Stimulated activated naive CD8-positive, alpha-beta T cell treated with anti-CD3 and anti-CD28 coated beads, Interleukin-15, amount 100 ng/mL, for 72 hours (primary cell): ENCODE measurements around the gene RHOB.

Experiments
- ATAC-seq: fragments of 150-1000 bp; cut with Tn5 transposase; 2 replicates; pipeline ENCODE4 v1.10.0; 2021; ENCODE audit warnings: mild to moderate bottlenecking, moderate library complexity
- DNase-seq, 2 donors: peaks; one replicate each; pipeline ENCODE4 v3.0.0; 2021 to 2022
- H3K27ac Mint-ChIP-seq, 2 donors: one replicate each; pipeline ENCODE4 v1.8.0; 2022; ENCODE audit warnings: mild to moderate bottlenecking in 2 of 2, mixed read lengths in 2 of 2, moderate library complexity in 2 of 2
- H3K27me3 Mint-ChIP-seq: one replicate; pipeline ENCODE4 v1.8.0; 2022; ENCODE audit warnings: mixed read lengths
- H3K4me1 Mint-ChIP-seq: one replicate; pipeline ENCODE4 v1.8.0; 2022; ENCODE audit warnings: mild to moderate bottlenecking, mixed read lengths
- H3K4me3 Mint-ChIP-seq, 2 donors: one replicate each; pipeline ENCODE4 v1.8.0; 2022; ENCODE audit warnings: mild to moderate bottlenecking in 2 of 2, mixed read lengths in 2 of 2, moderate library complexity in 1 of 2
- H3K9me3 Mint-ChIP-seq, 2 donors: one replicate each; pipeline ENCODE4 v1.8.0; 2022; ENCODE audit warnings: mixed read lengths in 2 of 2

RHOB gene

DNA sequence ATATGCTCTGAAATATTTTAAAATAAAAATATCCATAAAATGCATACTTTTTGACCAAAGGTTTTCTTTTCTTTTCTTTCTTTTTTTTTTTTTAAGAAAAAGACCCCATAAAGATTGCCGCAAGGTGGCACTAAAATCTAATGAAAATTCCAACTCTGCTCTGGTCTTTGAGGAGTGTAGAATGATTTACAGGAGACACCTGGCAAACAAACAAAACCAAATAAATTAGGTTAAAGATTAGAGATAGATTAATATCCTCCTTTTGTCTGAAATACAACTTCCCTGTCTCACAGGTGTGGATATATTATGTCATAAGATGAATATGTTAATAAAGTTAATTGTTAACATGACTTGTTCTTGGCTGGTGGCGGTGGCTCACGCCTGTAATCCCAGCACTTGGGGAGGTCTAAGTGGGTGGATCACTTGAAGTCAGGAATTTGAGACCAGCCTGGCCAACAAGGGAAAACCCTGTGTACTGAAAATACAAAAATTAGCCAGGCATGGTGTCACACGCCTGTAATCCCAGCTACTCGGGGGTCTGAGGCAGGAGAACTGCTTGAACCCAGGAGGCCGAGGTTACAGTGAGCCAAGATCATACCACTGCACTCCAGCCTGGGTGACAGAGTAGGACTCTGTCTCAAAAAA lies 3.5 kb upstream of the RHOB start:
- Mint-ChIP-seq H3K4me3 (no peak overlapping the region), H3K9me3 (no peaks in the 10 kb centered on the region), H3K27ac (no peak overlapping the region), H3K27me3 (peaks cover 44% of the 10 kb centered on the region), H3K4me1 (peaks cover 14% of the 10 kb centered on the region)
- ATAC-seq (no peak), DNase-seq (no peak)

DNA sequence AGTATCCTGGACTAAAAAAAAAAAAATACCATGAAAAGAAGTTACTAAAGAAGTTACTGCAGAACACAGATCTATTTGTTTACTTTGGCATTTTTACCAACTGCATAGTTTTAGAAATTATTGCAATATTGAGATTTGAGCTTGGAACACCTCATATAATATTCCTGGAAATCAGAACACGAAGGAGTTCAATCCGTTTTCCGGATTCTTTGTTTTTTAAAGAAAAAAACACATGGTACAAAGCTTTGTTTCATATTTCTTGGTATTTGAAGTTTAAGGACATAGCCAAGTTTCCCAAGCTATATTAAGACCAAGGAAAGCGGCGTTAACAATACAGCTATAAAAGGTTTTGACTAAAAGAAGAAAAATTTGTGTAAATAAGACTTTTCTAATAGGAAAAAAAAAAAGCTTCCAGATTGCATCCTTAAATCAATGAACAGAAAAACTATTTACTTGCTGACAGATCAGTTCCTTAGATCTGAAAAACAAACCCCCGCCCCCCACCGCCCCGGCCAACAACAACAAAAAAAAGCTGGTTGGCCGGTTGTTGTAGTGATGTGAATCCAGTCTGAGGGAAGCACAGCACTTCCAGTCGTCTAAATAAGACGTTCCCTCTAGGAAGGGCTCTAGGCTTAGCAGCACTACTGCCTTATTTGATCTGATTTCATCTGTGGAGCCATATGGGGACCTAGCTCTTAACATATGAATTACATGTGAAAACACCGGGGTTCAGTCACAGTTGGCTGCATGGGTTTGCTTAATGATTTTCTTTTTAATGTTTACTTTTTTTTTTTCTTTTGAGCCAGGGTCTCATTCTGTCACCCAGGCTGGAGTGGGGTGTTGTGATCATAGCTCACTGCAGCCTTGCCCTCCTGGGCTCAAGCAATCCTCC lies 2.5 kb upstream of the RHOB start:
- no peak overlapping the region for H3K4me3 Mint-ChIP-seq
- peaks cover 14% of the 10 kb centered on the region for H3K4me1 Mint-ChIP-seq
- no peak overlapping the region for H3K27ac Mint-ChIP-seq
- DNase-seq (no peak), ATAC-seq (no peak)
- H3K27me3 Mint-ChIP-seq: peaks cover 37% of the 10 kb centered on the region
- H3K9me3 Mint-ChIP-seq: no peaks in the 10 kb centered on the region

DNA sequence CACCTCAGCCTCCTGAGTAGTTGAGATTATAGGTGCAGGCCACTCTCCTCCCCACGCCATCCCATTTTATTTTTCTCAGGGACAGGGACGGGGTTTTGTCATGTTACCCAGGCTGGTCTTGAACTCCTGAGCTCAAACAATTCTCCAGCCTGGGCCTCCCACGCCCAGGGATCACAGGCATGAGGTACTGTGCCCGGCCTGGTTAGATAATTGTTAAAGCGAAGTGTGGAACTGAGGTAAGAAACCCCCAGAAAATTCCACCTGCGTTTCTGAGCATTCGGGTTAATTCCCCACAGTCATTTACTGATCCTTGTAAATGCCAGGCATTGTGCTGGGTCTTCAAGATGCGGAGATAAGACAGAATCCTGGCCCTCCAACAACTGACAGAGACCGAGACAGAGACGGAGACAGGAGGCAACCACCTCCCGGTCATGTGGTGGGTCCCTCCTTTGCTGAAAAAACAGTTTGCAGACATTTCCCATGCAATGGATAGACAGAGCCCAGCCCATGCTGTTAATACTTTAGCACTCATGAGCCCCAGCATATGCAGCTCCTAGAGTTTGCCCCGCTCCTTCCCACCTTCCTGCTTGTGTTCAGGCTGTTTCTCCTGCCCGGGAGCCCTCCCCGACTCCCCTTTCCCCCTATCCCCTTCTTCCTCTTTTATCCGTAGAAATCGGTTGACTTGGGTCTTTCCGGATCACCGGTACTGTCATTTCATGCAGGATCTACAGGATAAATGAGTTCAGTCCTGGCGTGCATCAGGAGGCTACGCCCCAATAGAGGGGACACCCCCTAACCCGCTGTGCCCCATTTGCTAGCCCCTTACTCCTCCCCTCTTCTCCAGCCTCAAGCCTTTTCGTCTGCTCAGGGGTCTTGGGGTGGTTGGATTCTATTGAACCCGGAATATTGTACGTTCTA lies 1.6 kb upstream of the RHOB start:
- no peak overlapping the region for H3K4me3 Mint-ChIP-seq
- H3K9me3 Mint-ChIP-seq: no peaks in the 10 kb centered on the region
- no peak overlapping the region for H3K27ac Mint-ChIP-seq
- peaks cover 34% of the 10 kb centered on the region for H3K27me3 Mint-ChIP-seq
- DNase-seq (no peak), ATAC-seq (no peak)
- H3K4me1 Mint-ChIP-seq: peaks cover 9% of the 10 kb centered on the region

DNA sequence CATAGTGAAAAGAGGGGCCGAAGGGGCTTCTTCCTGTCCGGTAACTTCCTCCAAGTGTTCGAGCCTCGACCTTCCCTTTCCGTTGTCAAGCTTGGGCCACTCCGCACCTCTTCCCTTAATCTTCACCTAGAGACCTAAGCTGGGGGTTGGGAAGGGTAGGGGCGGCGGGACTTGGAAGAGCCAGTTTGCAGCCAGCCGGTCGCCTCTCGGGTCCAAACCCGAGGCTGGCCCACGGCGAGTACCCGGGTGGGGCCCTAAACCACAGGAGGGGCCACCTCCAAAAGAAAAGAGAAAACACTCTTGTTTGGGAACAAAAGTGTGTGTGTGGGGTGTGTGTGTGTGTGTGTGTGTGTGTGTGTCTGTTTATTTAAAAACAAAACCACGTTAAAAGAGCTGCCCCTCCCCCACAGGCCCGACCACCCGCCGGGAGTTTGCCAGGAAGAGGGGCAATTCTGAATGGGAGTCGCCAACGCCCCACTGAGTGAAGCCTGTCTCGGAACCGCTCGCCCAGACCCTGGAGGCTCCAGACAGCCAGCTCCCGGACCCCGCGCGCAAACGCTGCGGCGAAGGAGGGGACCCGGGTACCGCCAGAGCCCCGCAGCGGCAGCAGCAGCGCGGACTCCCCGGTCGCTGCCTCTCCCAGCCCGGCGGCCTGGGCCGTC lies 488 bp upstream of the RHOB start:
- peak overlapping the region; percentile 81 to 82 for H3K4me3 Mint-ChIP-seq
- H3K27me3 Mint-ChIP-seq: peaks cover 27% of the 10 kb centered on the region
- peaks cover 9% of the 10 kb centered on the region for H3K4me1 Mint-ChIP-seq
- H3K27ac Mint-ChIP-seq: no peak overlapping the region
- H3K9me3 Mint-ChIP-seq: no peaks in the 10 kb centered on the region
- DNase-seq (no peak), ATAC-seq (no peak)

DNA sequence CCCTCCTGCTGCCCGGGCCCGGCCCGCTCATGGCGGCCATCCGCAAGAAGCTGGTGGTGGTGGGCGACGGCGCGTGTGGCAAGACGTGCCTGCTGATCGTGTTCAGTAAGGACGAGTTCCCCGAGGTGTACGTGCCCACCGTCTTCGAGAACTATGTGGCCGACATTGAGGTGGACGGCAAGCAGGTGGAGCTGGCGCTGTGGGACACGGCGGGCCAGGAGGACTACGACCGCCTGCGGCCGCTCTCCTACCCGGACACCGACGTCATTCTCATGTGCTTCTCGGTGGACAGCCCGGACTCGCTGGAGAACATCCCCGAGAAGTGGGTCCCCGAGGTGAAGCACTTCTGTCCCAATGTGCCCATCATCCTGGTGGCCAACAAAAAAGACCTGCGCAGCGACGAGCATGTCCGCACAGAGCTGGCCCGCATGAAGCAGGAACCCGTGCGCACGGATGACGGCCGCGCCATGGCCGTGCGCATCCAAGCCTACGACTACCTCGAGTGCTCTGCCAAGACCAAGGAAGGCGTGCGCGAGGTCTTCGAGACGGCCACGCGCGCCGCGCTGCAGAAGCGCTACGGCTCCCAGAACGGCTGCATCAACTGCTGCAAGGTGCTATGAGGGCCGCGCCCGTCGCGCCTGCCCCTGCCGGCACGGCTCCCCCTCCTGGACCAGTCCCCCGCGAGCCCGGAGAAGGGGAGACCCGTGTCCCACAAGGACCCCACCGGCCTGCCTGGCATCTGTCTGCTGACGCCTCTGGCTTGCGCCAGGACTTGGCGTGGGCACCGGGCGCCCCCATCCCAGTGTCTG lies 767 bp downstream of the RHOB start:
- peaks cover 34% of the 10 kb centered on the region for H3K27me3 Mint-ChIP-seq
- H3K9me3 Mint-ChIP-seq: no peaks in the 10 kb centered on the region
- ATAC-seq (peak; percentile 14), DNase-seq (peak; percentile 40 to 46)
- H3K4me3 Mint-ChIP-seq: peak overlapping the region; percentile 70 to 83
- H3K27ac Mint-ChIP-seq: peak overlapping the region; percentile 49 to 92
- peaks cover 9% of the 10 kb centered on the region for H3K4me1 Mint-ChIP-seq

DNA sequence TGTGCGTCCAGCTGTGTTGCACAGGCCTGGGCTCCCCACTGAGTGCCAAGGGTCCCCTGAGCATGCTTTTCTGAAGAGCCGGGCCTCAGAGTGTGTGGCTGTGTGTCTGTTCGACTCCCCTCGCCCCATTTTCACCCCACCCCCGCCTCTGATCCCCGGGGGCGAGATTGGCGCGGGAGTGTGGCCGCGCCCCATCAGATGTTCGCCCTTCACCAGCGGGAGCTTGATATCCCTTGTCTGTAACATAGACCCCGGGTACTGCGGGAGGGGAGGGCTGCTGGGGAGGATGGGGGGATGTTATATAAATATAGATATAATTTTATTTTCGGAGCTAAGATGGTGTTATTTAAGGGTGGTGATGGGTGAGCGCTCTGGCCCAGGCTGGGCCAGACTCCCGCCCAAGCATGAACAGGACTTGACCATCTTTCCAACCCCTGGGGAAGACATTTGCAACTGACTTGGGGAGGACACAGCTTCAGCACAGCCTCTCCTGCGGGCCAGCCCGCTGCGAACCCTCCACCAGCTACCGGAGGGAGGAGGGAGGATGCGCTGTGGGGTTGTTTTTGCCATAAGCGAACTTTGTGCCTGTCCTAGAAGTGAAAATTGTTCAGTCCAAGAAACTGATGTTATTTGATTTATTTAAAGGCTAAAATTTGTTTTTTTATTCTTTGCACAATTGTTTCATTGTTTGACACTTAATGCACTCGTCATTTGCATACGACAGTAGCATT lies 1.5 kb downstream of the RHOB start:
- Mint-ChIP-seq H3K4me1 (peaks cover 9% of the 10 kb centered on the region), H3K27me3 (peaks cover 41% of the 10 kb centered on the region), H3K9me3 (no peaks in the 10 kb centered on the region), H3K27ac (no peak overlapping the region), H3K4me3 (peak overlapping the region; percentile 70 to 83)
- ATAC-seq (no peak), DNase-seq (no peak)

DNA sequence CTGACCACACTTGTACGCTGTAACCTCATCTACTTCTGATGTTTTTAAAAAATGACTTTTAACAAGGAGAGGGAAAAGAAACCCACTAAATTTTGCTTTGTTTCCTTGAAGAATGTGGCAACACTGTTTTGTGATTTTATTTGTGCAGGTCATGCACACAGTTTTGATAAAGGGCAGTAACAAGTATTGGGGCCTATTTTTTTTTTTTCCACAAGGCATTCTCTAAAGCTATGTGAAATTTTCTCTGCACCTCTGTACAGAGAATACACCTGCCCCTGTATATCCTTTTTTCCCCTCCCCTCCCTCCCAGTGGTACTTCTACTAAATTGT lies 2.1 kb downstream of the RHOB start:
- no peaks in the 10 kb centered on the region for H3K9me3 Mint-ChIP-seq
- H3K27ac Mint-ChIP-seq: no peak overlapping the region
- H3K4me3 Mint-ChIP-seq: peak overlapping the region in 1 of 2 donors; percentile 22
- DNase-seq: no peak
- no peak for ATAC-seq
- H3K27me3 Mint-ChIP-seq: peaks cover 44% of the 10 kb centered on the region
- H3K4me1 Mint-ChIP-seq: peaks cover 9% of the 10 kb centered on the region

DNA sequence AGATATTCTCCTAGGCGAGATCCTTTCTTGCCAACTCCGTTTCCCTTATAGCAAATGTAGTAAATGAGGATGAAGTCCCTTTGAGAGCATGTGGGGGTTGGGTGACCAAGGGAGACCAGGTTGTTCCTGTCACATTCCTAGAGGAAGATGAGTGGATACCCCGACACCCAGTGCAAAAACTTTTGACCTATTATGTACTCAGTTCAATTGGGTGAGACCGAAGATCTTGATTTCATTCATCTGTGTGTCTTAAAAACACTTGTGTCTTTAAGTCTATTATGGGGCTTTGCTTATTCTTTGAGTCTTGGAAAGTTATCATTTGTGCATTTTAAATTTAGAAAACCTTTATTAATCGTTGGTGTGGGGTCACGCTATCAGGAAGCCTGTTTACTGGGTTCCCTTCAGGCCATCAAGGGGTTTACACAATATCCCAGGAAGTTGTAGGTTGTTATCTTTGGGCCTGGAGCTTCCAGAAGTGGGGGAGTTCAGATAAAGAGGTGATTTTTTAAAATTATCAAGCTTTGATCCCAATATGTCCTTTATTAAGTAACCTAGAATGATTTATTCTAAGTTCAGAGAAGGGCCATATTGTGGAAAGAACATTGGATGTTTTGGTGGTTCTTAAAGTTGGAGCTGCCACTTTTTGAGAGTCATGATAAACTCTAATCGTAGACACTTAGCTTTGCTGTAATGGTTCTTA lies 2.8 kb downstream of the RHOB start:
- peak overlapping the region in 1 of 2 donors; percentile 72 for H3K27ac Mint-ChIP-seq
- ATAC-seq (no peak), DNase-seq (no peak)
- peak overlapping the region in 1 of 2 donors; percentile 26 for H3K4me3 Mint-ChIP-seq
- H3K9me3 Mint-ChIP-seq: no peaks in the 10 kb centered on the region
- peaks cover 44% of the 10 kb centered on the region for H3K27me3 Mint-ChIP-seq
- H3K4me1 Mint-ChIP-seq: peaks cover 9% of the 10 kb centered on the region

DNA sequence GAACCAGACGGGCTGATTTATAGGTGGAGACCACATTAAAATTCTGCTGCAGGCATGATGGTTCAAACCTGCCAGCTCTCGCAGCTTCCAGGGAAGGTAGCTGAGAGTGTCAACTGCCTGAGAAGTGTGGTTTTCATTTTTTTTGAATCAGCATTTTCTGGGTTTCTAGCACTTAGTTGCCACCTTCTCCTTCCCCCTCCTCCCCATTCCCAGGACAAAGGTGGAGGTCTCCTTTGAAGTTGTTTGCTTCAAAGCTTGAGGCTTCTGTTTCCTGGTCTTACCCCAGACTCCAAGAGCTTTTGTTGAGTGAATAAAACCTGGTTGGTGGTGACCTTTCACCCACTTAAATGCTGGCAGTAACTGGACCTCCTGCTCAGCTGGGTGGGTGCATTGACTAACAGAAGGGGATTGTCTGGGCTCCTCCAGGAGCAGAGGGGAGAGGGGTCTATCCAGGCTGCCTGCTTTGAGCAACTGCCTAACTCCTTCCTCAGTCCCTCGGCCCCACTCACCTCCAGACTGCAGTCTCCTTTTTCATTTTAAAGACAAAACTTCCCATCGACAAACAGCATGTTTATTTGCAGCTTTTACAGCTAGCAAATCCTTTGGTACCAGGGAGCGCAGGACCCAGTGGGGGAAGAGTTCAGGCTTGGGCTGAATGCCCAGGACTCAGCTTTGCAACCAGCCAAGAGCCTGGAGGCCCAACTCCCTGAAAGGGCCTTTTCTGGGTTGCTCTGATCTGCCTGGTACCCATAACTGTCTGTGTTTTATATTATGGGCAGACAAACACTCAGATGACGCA lies 3.5 kb downstream of the RHOB start:
- no peak overlapping the region for H3K4me3 Mint-ChIP-seq
- peaks cover 37% of the 10 kb centered on the region for H3K27me3 Mint-ChIP-seq
- ATAC-seq: no peak
- peaks cover 9% of the 10 kb centered on the region for H3K4me1 Mint-ChIP-seq
- no peak overlapping the region for H3K27ac Mint-ChIP-seq
- H3K9me3 Mint-ChIP-seq: no peaks in the 10 kb centered on the region
- DNase-seq: no peak

DNA sequence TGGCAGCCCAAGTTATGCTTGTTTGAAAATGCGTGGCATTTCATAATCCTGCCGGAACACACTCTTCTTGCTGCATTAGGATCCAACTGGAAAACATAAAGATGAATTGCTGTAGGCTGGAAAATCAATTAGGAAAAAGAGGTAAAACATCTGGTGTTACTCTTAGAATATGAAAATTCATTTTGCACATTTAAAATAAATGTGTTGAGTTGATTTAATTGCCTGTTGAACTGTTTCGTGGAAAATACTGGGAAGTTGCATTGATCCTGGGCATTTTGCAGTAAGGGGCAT lies 4.1 kb downstream of the RHOB start:
- peaks cover 9% of the 10 kb centered on the region for H3K4me1 Mint-ChIP-seq
- no peak for ATAC-seq
- H3K27ac Mint-ChIP-seq: no peak overlapping the region
- no peaks in the 10 kb centered on the region for H3K9me3 Mint-ChIP-seq
- H3K27me3 Mint-ChIP-seq: peaks cover 33% of the 10 kb centered on the region
- H3K4me3 Mint-ChIP-seq: no peak overlapping the region
- DNase-seq: no peak

DNA sequence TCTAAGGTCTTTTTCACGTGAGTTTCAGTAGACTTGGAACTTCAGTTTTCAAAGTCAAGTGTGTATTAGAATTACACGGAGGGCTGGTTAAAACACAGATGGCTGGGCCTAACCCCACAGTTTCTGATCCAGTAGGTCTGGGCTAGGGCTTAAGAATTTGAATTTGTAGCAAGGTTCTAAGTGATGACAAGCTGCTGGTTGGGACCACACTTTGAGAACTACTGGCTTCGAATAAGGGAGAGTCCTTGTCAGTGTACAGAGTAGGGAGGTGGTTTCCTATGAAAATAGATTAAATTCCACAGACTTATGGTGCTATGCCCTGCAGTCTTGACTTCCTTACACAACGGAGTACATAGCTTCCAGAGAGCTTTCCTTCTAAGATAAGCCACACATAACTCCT lies 4.5 kb downstream of the RHOB start:
- no peaks in the 10 kb centered on the region for H3K9me3 Mint-ChIP-seq
- no peak overlapping the region for H3K27ac Mint-ChIP-seq
- peaks cover 9% of the 10 kb centered on the region for H3K4me1 Mint-ChIP-seq
- H3K27me3 Mint-ChIP-seq: peaks cover 33% of the 10 kb centered on the region
- H3K4me3 Mint-ChIP-seq: no peak overlapping the region
- ATAC-seq (no peak), DNase-seq (no peak)

DNA sequence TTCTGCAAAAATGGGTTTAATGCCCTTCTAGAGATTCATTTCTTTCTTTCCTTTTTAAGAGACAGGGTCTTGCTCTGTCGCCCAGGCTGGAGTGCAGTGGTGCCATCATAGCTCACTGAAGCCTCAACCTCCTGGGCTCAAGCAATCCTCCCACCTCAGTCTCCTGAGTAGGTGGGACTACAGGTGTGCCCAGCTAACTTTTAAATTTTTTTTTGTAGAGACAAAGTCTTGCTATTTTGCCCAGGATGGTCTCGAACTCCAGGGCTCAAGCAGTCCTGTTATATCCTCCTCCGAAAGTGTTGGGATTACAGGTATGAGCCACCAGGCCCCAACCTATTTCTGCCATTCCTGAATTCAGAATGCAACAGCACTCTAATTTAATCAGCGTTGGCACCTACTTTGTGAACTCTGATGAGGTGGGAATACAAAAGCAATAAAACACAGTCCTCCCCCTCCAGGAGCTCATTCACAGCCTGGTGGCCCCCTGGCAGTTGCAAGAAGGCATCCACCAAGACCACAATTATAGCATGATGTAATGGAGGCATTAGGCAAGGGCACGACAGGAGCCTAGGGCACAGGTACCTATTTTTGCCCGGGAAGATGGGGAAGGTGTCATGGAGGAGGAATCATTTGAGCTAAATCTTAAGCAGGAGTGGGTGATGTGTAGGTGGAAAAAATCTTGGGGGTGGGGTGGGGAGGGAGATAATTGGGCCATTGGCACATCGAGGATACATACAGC lies 5.1 kb downstream of the RHOB start:
- peaks cover 33% of the 10 kb centered on the region for H3K27me3 Mint-ChIP-seq
- DNase-seq: no peak
- no peaks in the 10 kb centered on the region for H3K9me3 Mint-ChIP-seq
- peaks cover 13% of the 10 kb centered on the region for H3K4me1 Mint-ChIP-seq
- H3K27ac Mint-ChIP-seq: peak overlapping the region in 1 of 2 donors; percentile 14
- no peak for ATAC-seq
- no peak overlapping the region for H3K4me3 Mint-ChIP-seq

DNA sequence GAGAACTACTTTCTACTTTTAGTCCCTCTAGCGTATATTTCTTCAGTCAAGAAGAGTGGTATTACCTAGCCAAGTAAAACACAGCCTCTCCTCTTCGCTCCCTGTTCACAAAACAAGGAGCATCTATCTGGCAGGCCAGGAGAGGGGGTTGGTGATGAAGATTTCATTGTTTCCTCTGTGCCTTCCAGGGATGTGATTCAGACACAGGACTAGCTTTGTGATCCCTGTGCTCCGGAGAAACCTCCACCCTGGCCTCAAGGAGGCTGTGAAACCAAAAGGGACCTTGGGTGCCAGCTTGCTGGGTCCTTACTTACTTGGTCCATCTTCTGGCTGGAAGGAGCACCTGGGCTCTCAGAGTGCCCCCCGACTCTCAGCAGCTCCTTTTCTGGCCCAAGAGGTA lies 5.7 kb downstream of the RHOB start:
- H3K27me3 Mint-ChIP-seq: peaks cover 32% of the 10 kb centered on the region
- DNase-seq: no peak
- H3K27ac Mint-ChIP-seq: no peak overlapping the region
- no peak for ATAC-seq
- H3K4me1 Mint-ChIP-seq: peaks cover 17% of the 10 kb centered on the region
- H3K4me3 Mint-ChIP-seq: no peak overlapping the region
- H3K9me3 Mint-ChIP-seq: no peaks in the 10 kb centered on the region
